IPS-NIHi7 (cell line): ENCODE results near the gene GRK5.
A peak's percentile ranks its signal among the peaks of the same experiment; 100 is the strongest.

Experiments used
- DNase-seq: peaks from one replicate; pipeline ENCODE4 v3.0.0; 2012; ENCODE audit warnings: mixed read lengths; ENCODE audit errors: extremely low spot score

Gene GRK5

DNA sequence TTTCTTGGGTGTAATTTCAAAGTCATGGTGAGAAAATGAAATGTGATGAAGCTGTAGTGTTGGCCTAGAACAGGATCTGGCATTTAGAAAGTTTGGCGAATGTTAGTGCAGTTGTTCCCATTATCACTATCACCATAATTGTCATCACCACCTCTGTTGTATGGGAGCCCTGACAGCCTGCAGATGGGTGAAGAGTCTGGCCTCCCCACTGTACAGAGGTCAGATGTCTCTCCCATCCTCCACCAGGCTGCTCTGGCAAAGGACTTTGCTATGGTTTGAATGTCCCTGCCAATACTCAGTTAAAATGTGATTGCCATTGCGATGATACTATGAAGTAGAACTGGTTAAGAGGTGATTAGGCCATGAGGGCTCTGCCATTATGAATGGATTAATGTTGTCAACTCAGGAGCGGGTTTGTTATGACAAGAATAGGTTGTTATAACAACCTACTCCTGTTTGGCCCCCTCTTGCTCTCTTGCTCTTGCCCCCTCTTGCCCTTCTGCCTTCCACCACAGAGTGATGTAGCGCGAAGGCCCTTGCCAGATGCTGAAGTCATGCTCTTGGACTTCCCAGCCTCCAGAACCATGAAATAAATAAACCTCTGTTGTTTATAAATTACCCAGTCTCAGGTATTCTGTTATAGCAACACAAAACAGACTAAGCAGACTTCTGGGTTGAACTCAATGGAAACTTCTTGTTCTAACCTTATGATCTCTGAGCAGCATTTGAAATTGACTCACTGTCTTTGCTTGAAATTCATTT lies 90.0 kb downstream of the GRK5 start:
- DNase-seq, result no peak

DNA sequence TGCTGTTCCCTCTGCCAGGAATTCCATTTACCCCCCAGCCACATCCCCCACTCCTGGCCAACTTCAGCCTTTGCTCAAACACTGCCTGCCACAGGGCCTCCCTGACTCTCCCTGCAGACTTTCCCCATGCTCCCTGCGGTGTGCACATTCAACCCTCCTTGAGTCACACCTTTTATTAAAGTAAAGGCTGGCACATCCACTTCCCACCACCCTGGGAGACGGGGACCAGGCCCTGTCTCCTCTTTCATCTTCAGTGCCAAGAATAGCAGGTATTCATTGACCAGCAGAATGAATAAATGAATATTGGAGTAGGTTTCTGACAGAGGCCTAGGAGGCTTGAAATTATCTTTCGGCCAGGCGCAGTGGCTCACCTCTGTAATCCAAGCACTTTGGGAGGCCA lies 91.4 kb downstream of the GRK5 start:
- DNase-seq, result no peak

DNA sequence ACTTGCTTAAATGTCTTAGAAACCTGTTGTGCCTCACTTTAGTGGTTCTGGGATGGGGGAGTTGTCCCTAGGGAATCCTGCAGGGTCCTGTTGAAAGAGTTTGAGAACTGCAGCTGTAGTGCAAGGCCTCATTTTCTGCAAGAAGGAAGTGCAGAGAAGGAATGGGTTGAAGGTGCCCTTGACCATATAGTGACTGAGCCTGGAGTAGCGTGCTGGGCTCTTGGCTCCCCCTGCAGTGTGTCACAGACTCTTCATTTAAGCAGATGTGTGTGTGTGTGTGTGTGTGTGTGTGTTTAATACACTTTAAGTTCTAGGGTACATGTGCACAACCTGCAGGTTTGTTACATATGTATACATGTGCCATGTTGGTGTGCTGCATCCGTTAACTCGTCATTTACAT lies 92.2 kb downstream of the GRK5 start:
- no peak for DNase-seq

DNA sequence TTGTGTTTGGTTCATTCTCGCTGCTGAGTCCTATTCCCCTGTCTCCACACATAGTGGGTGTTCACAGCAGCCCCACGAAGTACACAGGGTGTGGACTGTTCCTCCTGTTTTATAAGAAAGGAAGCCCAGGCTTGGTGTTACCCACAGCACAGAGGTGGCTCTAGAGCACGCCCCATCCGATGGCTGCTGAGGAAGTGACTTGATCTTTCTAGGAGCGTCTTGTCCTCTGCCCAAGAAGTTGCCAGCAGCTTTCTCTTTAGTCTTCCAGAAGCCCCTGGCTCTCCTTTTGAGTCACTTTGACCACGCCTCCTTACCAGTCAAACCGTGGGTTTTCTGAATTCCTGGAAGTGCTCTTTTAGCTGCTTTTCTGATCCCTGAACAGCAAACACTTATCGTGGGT lies 94.0 kb downstream of the GRK5 start:
- no peak for DNase-seq

DNA sequence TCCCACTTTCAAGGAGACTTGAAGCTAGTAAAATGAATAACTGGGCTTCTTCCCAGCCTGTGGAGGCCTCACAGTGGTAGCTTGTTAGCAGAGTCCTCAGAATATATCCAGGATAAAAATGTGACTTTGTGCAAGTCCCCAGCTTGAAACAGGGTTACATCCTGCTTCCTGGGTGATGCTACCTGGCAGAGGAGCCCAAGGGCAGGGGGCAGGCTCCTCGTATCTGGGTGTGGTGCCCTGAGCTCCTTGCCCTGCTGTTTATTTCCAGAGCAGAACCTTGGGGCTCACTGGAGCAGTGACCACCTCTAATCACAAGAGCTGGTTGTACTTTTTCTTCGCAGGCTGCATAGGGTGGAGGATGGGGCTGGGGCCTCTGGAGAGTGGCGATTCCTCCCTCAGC lies 94.8 kb downstream of the GRK5 start:
- DNase-seq, result no peak

DNA sequence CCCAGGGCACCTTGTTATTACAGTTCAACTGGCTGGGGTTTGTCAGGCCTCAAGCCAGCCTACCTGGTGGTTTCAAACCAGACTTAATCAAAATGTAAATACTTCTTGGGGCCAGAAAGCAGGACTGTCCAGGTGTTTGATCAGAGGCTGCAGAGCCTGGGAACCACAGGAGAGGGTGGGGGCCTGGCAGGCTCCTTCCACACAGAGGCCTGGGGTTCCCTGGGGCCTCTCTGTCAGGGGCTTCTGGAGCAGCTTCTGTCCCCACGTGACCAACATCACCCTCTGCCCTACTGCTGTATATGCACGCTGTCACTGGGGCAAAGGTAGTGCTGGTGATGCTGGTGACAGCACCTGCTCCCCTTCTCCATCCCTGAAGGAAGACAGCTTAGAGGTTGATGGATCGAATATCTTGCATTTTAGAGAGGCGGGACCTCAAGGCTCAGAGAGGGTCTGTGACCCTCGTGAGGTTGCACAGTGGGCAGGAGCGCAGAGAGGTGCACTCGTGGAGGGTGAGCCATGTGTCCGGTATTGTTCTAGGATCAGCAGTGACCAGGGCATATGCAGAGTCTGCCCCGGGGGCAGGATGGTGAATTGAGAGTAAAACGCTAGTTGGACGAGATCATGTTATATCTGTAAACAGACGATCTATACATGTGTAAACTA lies 95.4 kb downstream of the GRK5 start:
- DNase-seq, result no peak

DNA sequence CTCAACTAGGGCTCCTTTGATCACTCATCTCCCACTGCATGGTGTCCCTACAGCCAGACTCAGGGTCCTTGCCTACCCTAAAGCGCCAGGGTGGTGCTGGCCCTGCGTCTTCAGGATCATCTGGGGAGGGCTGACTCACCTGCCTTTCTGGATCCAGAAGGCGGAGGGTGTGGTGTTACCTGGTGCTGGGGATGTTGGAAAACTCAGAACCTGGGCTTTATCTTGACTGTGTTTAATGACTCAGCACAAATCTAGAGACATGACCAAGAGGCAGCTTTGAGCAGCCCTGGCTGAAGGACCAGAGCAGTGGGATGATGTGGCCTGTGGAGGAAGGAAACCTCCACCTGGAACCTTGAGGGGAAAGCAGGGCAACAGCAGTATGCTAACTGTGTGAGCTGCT lies 96.5 kb downstream of the GRK5 start:
- DNase-seq, result no peak

DNA sequence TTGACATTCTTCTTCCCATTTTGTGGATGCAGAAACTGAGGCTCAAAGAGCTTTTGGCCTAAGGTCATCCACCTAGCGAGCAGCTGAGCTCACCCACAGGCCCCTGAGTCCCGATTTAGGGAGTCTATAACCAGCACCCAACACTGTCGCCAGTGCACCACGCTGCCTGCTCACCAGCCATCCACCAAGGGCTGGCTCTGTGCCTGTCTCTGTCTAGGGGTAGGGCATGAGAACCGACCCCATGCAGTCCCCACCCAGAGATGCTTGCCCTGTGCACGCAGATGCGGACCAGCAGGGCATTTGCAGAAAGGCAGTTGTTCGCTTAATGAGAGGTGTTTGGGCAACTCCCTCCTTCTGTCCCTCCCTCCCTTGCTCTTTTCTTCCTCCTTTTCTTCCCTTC lies 97.2 kb downstream of the GRK5 start:
- no peak for DNase-seq

DNA sequence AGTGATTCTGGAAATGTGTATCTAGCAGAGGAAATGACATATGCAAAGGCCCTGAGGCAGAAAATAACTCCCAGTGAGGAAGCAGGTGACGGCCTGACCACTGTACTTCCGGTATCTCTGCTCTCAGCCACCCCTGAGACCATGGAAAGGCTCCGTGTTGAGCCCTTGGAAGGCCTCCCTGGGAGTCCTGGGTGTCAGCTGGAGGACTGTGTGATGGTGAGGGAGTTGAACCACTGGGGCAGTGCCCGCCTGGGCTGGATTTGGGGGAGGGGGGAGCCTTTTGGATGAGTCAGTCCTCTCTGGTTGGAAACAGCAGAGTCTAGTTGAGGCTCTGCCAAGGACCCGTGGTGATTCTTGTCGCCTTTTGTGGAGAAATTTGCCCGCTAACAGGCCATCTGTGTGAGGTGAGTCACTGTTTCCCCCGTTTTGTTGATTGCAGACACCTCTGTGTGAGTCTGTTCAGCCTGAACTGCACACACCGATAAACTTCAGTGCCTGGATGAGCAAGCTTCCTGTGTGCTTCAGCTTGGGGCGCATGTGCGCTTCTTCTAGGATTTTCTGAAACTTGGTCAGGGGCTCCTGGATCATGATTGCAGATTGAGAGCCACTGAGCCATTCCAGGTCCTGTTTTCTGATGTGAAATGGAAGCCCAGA lies 98.6 kb downstream of the GRK5 start:
- DNase-seq, result no peak

DNA sequence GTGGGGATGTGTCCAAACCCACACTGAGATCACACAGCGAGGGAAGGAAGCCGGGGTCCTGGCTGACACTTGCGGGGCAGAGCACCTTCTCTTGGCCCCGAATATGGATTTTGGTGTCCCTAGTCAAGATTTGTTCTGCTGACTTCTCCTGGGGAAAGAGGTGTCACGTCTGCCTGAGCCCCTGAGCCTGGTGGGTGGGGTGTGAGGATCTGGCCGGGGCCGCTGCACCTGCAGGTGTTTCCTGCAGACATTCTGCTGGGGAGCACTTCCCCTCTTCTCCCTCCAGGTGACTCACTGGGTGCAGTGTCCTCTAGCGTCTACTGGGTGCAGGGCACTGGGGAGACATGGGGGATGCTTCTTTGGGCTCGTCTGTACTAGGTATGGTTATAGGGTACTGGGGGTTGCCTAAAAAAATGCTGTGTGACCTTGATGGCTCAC lies 99.2 kb downstream of the GRK5 start:
- DNase-seq, result peak; percentile 38

DNA sequence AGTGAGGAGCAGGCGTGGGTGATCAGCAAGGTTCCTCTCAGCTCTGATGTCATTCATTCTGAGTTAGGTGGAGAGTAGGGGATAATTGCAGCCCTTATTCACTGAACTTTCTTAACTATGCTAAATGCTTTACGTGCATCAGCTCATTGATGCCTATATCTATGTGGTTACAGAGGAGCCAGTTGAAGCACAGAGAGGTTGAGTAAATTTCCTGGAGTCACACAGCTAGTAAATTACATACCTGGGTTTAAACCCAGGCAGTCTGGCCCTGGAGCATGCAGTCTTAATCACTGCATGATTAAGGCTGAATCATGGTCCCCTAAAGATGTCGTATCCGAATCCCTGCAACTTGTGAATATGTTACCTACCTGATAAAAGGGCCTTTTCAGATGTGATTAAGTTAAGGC lies 99.6 kb downstream of the GRK5 start:
- DNase-seq, result no peak

DNA sequence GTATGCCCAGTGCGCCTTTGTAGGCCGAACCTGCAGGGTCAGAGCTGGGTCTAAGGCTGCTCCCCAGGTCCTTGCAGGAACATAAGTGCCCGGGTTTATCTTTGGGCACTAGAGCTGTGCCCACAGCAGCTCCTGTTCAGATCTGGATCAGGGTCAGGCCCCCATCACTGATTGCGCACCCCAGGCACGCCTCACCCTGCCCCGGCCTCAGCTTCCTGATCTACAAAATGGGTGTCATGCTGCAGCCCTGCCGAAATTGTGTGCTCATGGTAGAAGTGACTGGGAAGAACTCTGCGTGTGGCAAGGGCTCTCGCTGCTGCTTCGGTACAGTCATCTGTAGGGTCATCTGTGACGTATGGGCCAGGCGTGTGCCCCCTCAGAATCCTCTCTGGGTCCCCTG lies 100.7 kb downstream of the GRK5 start:
- DNase-seq, result no peak

DNA sequence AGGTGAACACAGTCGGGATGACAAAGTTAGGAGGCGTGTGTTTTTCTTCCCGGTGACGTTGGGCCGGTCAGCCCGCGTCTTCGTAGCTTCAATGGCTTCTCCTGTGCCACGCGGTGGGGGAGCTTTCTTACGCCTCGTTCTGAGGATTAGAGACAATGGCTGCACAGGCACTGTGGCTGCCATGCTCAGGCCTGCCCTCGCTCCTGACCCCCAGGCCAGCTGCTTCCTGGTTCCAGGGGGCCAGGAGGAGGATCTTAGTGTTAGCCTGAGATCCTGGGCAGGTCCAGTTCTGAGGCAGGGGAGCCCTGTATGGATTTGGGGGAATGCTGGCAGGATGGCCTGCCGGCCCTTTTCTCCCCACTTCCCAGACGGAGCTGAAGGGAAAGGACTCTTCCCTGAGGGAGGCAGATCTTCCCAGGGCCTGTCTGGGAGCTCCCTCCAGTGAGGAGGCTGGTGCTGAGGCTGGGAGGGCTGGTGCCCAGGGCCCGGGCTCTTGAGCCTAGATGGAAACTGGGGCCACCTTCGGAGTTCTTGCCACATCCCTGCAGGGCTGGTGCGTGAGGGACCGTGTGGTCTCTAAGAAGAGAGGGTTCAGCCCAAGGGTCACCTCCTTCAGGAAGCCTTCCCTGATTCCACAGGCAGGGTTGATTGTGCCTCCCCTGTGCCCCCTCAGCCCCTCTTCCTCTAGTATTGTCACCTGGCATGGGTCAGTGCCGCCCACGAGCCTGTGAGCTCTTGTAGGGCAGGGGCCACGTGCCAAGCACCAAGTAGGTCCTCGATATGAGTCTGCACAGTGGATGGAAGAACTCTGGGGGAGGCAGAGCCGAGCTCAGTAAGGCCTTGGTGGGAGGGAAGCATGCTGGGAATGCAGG lies 101.4 kb downstream of the GRK5 start:
- DNase-seq, result no peak

DNA sequence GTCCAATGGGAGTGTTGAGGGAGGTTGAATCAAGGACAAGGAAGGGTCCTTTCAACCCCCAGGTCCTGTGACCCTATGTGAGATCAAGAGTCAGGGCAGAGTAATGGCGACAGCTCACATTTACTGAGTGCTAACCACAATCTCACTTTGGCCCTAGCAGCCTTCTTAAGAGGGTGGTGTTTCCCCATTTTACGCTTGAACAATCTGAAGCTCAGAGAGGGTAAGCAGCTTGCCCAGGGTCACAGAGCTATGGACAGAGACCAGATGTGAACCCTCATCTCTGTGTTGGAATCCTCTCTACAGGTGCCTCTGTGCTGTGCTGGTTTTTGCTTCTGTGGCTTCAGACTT lies 102.0 kb downstream of the GRK5 start:
- no peak for DNase-seq

DNA sequence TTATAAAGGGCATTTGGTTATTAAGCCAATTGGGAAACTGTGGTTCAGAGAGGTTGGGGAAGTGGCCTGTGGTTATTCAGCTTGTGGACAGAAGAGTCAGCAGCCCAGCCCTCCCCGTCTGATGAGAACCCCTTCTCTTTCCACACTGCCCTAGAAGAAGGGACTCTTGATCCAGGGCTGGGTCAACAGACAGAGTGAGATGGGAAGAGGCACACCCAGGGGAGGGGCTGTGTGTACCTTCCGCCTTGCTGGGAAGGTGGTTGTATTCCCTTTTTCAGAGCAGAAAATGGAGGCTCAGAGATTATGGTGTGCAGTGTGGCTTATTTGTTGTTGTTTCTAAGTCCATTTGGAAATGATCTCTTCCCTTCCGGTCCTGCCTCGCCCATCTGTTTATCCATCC lies 103.4 kb downstream of the GRK5 start:
- DNase-seq, result no peak

DNA sequence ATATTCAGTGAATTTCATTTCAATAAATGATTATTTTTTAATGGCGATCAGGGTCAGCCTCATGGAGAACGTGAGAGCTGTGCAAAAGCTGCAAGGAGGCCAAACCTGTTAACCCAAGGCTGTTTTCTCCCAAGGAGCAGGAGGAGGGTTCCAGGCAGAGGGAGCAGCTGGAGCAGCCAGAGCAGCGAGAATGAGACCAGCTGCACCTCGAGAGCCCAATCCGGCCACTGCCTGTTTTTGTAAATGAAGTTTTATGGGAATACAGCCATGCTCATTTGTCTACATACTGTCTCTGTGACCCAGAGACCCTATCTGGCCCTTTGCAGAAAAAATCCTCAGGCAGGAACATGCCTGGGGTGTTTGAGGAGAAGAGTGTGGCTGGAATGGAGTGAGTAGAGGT lies 104.9 kb downstream of the GRK5 start:
- DNase-seq, result no peak

DNA sequence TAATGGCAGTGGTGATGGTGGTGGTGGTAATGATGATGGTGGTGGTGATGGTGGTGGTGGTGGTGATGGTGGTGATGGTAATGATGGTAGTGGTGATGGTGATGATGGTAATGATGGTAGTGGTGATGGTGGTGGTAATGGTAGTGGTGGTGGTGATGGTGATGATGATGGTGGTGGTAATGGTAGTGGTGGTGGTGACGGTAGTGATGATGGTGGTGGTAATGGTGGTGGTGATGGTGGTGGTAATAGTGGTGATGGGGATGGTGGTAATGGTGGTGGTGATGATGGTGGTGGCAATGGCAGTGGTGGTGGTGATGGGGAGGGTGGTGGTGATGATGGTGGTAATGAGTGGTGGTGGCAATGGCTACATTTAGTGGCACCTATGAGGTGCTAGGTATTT lies 105.7 kb downstream of the GRK5 start:
- DNase-seq, result no peak

DNA sequence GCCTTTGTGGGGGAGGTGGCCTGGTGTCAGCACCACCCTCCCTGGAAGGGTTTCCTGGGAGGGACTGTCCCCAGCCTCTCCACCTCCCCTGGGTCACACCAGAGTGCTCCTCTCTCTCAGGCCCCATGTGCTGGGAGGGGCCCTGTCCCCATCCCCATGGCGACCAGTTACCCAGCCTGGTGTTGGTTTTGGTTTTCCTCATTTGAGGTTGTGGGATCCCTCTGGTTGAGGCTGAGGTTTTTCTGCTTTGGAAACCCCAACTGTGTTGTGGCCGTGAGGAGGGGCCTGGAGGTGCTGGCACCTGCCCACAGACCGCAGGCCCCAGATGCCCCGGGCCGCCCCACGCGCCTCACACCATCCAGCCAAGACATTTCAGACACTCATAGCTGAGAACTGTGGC lies 106.3 kb downstream of the GRK5 start:
- DNase-seq, result no peak

DNA sequence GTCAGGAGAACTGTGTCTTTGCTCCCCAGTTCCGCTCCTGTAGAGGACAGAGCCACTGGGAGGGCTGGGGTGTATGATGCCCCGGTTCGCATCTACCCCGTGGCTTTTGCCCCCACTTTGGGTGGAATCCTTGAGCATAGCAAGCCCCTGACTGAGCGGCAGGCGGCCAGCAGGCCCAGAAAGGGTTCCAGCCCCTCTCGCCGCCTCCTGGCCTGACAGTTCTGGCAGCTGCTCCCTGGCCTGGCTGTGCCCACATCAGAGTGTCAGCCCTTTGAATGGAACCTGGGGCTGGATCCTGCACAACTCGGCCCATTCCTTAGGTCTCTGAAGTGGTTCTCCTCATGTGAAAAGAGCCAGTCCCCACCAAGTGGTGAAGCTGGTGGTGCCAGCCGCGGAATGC lies 106.7 kb downstream of the GRK5 start:
- no peak for DNase-seq

DNA sequence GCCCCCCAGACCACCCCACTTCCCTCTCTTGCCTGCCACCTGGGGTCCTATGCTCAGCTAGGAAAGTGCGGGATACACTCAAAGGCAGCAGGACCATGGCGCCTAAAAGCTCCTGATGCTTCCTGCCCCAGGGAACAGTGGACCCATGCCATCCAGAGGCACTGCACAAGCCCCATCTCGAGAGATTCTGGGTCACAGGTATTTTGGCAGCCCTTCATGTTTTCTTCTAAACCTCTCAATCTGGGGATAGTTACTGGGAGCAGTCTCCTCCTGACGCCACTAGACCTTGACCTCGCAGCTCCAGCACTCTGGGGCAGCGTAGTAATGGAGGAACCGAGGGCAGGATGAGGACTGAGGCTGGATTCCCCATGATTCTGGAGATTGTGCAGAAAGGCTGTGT lies 107.1 kb downstream of the GRK5 start:
- no peak for DNase-seq

DNA sequence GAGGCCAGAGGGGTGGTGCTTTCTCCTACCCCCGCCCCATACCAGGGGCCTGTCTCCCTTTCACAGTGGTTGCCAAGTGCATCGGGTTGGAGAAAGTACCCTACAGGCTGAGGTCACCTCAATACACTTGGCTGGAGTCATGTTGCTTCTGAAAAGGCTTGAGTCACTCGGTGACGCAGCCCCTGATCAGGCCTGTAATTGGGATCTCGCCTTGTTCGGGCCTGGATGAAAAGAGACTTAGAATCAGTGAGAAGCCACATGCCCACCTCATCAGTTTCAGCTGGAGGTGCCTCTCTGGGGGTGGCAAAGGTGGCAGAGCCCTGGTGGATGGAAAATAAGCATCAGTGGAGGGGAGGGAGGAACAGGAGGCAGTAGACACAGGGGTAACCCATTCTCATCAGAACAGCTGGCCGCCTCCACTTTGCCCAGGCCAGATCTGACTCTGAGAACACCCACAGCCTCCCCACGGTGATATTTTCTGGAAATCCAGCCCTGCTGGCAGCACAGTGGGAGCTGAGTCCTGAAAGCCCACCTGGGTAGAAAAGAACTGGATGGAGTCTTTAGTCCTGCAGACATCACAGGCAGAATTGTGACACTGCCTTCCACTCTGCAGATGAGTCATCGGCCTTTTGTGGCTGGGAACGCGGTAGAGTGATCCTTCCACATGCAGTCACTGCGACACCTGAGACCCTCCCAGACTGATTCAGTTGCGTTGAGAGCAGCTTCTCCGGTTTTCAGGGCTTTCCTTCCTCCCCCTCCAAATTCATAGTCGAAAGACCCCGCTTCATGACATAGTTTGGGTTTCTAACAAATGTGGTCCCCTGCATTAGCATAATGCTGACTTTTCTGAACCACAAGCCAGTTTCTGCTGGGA lies 108.0 kb downstream of the GRK5 start:
- DNase-seq, result peak; percentile 75
